A549 (cell line): ENCODE results near the gene TTC34. TPM values are rescaled to one million over a fixed set of nuclear protein-coding genes. Genes with fewer than 3 reads are reported as not detected.

Source experiments
- ATAC-seq, 2 experiments: fragments of 200-7000 bp in 1 of 2; fragments of >200 bp in 1 of 2; cut with Nextera tagmentation in 1 of 2; cut with Tn5 transposase in 1 of 2; 3 replicates each; pipeline versions ENCODE4 v1.8.0 to v1.9.1; 2018 to 2020; ENCODE audit warnings: mild to moderate bottlenecking in 1 of 2, moderate library complexity in 1 of 2
- CTCF ChIA-PET: fragments of 300-600 bp; sonication (Branson Sonifier 250); formaldehyde crosslinking; extraction: SDS; loops from one replicate; lab custom pipeline; 2021; ENCODE audit warnings: antibody characterized with exemption, inconsistent platforms; lab: Yijun Ruan, JAX
- POLR2A ChIA-PET: fragments of 350-600 bp; formaldehyde crosslinking; extraction: SDS; loops from one replicate; lab custom pipeline; 2021; ENCODE audit warnings: antibody characterized with exemption, inconsistent platforms; lab: Yijun Ruan, JAX
- DNase-seq, 2 experiments: peaks; one replicate each; pipeline versions ENCODE4 v3.0.0 to v3.0.0-alpha.2; 2011 to 2016; ENCODE audit warnings: low read depth in 1 of 2, low spot score in 1 of 2
- FAIRE-seq: peaks from 2 replicates; lab custom pipeline; 2011; peaks lifted over from hg19 to GRCh38; lab: Jason Lieb, UNC
- H3K27ac ChIP-seq, 2 experiments: fragments of >200 bp; sonication (Bioruptor Twin); formaldehyde crosslinking; 3 replicates each; pipeline ENCODE4 v1.5.1; 2016 to 2017
- H3K4me1 ChIP-seq: fragments of >200 bp; sonication (Bioruptor Twin); formaldehyde crosslinking; 3 replicates; pipeline ENCODE4 v1.6.1; 2016
- H3K4me2 ChIP-seq: fragments of >200 bp; sonication (Bioruptor Twin); formaldehyde crosslinking; 3 replicates; pipeline ENCODE4 v1.6.1; 2016
- H3K4me3 ChIP-seq: fragments of >200 bp; sonication (Bioruptor Twin); formaldehyde crosslinking; 3 replicates; pipeline ENCODE4 v1.5.1; 2016
- H3K9me3 ChIP-seq: fragments of >200 bp; sonication (Bioruptor Twin); formaldehyde crosslinking; 3 replicates; pipeline ENCODE4 v1.6.1; 2016
- BHLHE40 ChIP-seq: IDR thresholded peaks from 2 replicates; pipeline ENCODE4 v1.6.1; 2012; ENCODE audit warnings: low read depth, low read length, inconsistent platforms
- CBX2 ChIP-seq: fragments of 200-600 bp; sonication (generic); IDR thresholded peaks from 2 replicates; pipeline ENCODE4 v1.6.1; 2016; ENCODE audit warnings: low read depth, mild to moderate bottlenecking, borderline replicate concordance
- CHD2 ChIP-seq: fragments of 150-350 bp; IDR thresholded peaks from 2 replicates; pipeline ENCODE4 v1.6.1; 2014; ENCODE audit warnings: low read length; ENCODE audit not compliant: partially characterized antibody
- CHD4 ChIP-seq: fragments of 200-600 bp; sonication (generic); IDR thresholded peaks from 2 replicates; pipeline ENCODE4 v1.6.1; 2016; ENCODE audit warnings: antibody characterized with exemption, mild to moderate bottlenecking, borderline replicate concordance
- EHF ChIP-seq: fragments of 250-450 bp; sonication (Bioruptor Pico); IDR thresholded peaks from 2 replicates; pipeline ENCODE4 v1.5.0; 2020; ENCODE audit warnings: mild to moderate bottlenecking
- EP300 ChIP-seq, 2 experiments: fragments of >200 bp; sonication (Bioruptor Twin); formaldehyde crosslinking; IDR thresholded peaks; 2 replicates in 1 of 2; 3 replicates in 1 of 2; pipeline ENCODE4 v1.6.1; 2016 to 2017
- FOSL2 ChIP-seq, 2 experiments: fragments of 450-650 bp in 1 of 2; fragments of >200 bp in 1 of 2; sonication (Bioruptor Twin) in 1 of 2; formaldehyde crosslinking; IDR thresholded peaks; 2 replicates each; pipeline versions ENCODE4 v1.5.0 to v1.6.1; 2016 to 2020; ENCODE audit warnings: mild to moderate bottlenecking in 1 of 2, moderate library complexity in 1 of 2
- FOXS1 ChIP-seq: fragments of 250-450 bp; sonication (Bioruptor Pico); IDR thresholded peaks from 2 replicates; pipeline ENCODE4 v1.5.0; 2020; ENCODE audit warnings: mild to moderate bottlenecking, moderate library complexity
- HEYL ChIP-seq: fragments of 250-450 bp; sonication (Bioruptor Pico); IDR thresholded peaks from 2 replicates; pipeline ENCODE4 v1.8.0; 2021; ENCODE audit warnings: mild to moderate bottlenecking, moderate library complexity
- HOXA7 ChIP-seq: fragments of 250-450 bp; sonication (Bioruptor Pico); IDR thresholded peaks from 2 replicates; pipeline ENCODE4 v1.5.0; 2020; ENCODE audit warnings: mild to moderate bottlenecking, moderate library complexity
- HOXB5 ChIP-seq: fragments of 250-450 bp; sonication (Bioruptor Pico); IDR thresholded peaks from 2 replicates; pipeline ENCODE4 v1.5.0; 2020; ENCODE audit warnings: mild to moderate bottlenecking, moderate library complexity
- MAZ ChIP-seq: fragments of 150-350 bp; IDR thresholded peaks from 2 replicates; pipeline ENCODE4 v1.6.1; 2014; ENCODE audit warnings: antibody characterized with exemption, low read depth, low read length, borderline replicate concordance
- MYC ChIP-seq: IDR thresholded peaks from 2 replicates; pipeline ENCODE4 v1.6.1; 2012; ENCODE audit warnings: mild to moderate bottlenecking, inconsistent platforms, low read length, improper control_type of control experiment, borderline replicate concordance
- RCOR1 ChIP-seq: fragments of 150-350 bp; IDR thresholded peaks from 2 replicates; pipeline ENCODE4 v1.6.1; 2014; ENCODE audit warnings: antibody characterized with exemption, low read length, low read depth
- ZFP36 ChIP-seq: fragments of 450-650 bp; IDR thresholded peaks from 2 replicates; pipeline ENCODE4 v1.6.1; 2014; ENCODE audit warnings: borderline replicate concordance; ENCODE audit not compliant: partially characterized antibody
- ZNF302 ChIP-seq: fragments of 250-450 bp; sonication (Bioruptor Pico); IDR thresholded peaks from 2 replicates; pipeline ENCODE4 v1.9.0; 2021; ENCODE audit warnings: inconsistent platforms, mild to moderate bottlenecking, moderate library complexity
- WGBS: methylation state at CpG from one replicate; pipeline ENCODE4 v1.1.6; 2017; ENCODE audit errors: missing lambda C conversion rate; 5-methylcytosine and 5-hydroxymethylcytosine counted together
- polyA plus RNA-seq, 4 experiments: library from polyadenylated mRNA; depleted of rRNA in 3 of 4; stranded (reverse); fragments of >200 nt; fragmentation: RNase III in 1 of 4; extraction: RNeasy Plus Mini Kit Qiagen cat#74134 plus additional on column Dnase treatment in 1 of 4; gene quantifications; 2 replicates in 3 of 4; 3 replicates in 1 of 4; pipeline ENCODE4 v1.2.3, GENCODE V29; 2011 to 2017
- TF ChIP-seq, protein P1 (sequence below): IDR thresholded peaks from 2 replicates; pipeline ENCODE4 v1.6.1; 2012
- TF ChIP-seq, protein P2 (sequence below): fragments of >200 bp; sonication (Bioruptor Twin); formaldehyde crosslinking; IDR thresholded peaks from 3 replicates; pipeline ENCODE4 v1.6.1; 2016
- TF ChIP-seq, protein P3 (sequence below): IDR thresholded peaks from 2 replicates; pipeline ENCODE4 v1.6.1; 2012
- TF ChIP-seq, protein P4 (sequence below): fragments of 250-450 bp; sonication (Bioruptor Pico); IDR thresholded peaks from 2 replicates; pipeline ENCODE4 v1.5.0; 2021; ENCODE audit warnings: mild to moderate bottlenecking, moderate library complexity, borderline replicate concordance
- TF ChIP-seq, protein P5 (sequence below): fragments of 200-600 bp; sonication (generic); IDR thresholded peaks from 2 replicates; pipeline ENCODE4 v1.6.1; 2016; ENCODE audit warnings: antibody characterized with exemption, mild to moderate bottlenecking, moderate library complexity

The TTC34 gene
- polyA plus RNA-seq, 2 of the 4 experiments (the other 2 are of a cell fraction) = 0.04 to 0.05 TPM

DNA sequence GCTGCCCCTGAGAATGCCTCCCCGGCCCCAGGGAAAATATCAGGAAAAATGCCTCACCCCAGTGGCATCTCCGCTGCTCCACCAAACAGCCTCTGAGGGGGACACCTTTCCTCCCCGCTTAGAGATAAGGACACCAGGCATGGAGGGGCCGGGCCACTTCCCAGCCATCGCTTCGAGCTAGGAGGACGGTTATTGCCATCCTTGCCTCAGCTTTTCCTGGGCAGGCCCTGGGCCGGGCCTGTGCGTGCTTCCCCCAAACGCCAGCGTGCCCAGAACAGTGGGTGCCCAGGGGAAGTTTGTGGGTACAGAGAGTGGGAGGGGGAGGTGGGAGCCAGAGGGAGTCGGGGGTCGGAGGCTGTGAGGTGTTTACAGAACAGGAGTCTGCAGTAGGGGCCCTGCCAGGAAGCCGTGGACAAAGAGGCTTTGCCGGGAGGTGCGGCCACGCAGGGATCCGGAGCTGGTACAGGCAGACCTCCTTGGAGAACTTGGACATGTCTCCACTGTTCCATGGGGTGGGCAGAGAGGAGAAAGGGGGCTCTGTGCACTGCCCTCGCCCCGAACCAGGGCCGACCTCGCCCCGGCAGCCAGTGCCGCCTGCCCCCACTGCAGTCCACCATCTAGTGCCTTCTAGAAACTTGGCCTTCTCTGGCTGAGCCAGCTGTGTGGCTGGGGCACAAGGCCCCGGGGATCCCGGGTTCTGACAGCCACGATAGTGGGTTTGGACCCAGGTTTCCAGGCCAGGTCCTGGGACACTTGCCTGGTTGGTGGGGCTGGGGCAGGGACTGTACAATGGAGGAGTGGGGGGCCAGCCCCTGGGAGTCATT is 33.5 kb upstream of the TTC34 start (continued):
- TF ChIP-seq, protein P1, sequence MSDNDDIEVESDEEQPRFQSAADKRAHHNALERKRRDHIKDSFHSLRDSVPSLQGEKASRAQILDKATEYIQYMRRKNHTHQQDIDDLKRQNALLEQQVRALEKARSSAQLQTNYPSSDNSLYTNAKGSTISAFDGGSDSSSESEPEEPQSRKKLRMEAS = no peak
- no peak for TF ChIP-seq ZFP36
- no peak for TF ChIP-seq HOXB5
- TF ChIP-seq MYC = no peak
- TF ChIP-seq EP300 (IDR thresholded peaks at IDR 0.05) = no peak
- TF ChIP-seq EHF (CRISPR knock-in tag) = no peak
- no peak for TF ChIP-seq CHD4
- no peak for TF ChIP-seq MAZ
- no peak for TF ChIP-seq CBX2
- TF ChIP-seq CHD2 = no peak
- TF ChIP-seq HEYL (CRISPR knock-in tag) = no peak

DNA sequence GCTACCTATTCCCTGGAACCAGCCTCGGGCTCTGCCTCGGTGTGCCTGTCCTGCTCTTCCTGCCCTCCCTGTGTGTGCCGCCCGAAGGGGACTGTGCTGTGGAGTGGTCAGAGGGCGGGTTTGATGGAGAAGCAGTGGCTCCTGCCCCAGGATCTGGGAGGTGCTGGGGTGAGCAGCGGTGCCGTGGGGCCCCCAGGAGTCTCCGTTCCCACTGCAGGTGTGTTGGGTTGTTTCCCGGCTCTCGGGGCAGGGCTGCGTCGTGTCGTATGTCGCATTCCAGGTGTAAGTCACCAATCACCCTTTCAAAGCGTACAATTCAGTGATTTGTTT is 32.6 kb upstream of the TTC34 start:
- H3K4me3 ChIP-seq = no peak overlapping the region
- no peak for ATAC-seq
- no peaks in the 10 kb centered on the region for H3K9me3 ChIP-seq
- ChIA-PET POLR2A (no interaction called here), CTCF (interaction anchor here (1.1 kb wide), 1 partner anchor 18 kb away, joined by 3 read pairs; no protein-coding TSS in a partner anchor)
- no peak overlapping the region for H3K27ac ChIP-seq
- no peaks in the 10 kb centered on the region for H3K4me1 ChIP-seq
- FAIRE-seq = no peak
- H3K4me2 ChIP-seq = no peak overlapping the region
- 74% methylated on average over 6 of the region's 15 CpGs for WGBS
- TF ChIP-seq RCOR1 = no peak
- no peak for TF ChIP-seq HOXA7 (CRISPR knock-in tag)
- no peak for TF ChIP-seq CHD4
- no peak for TF ChIP-seq ZNF302 (CRISPR knock-in tag)
- no peak for TF ChIP-seq FOSL2 (IDR thresholded peaks at IDR 0.05)
- no peak for TF ChIP-seq FOSL2 (CRISPR knock-in tag; IDR thresholded peaks at IDR 0.05)
- no peak for TF ChIP-seq BHLHE40
- no peak for TF ChIP-seq FOXS1
- TF ChIP-seq, protein P2, sequence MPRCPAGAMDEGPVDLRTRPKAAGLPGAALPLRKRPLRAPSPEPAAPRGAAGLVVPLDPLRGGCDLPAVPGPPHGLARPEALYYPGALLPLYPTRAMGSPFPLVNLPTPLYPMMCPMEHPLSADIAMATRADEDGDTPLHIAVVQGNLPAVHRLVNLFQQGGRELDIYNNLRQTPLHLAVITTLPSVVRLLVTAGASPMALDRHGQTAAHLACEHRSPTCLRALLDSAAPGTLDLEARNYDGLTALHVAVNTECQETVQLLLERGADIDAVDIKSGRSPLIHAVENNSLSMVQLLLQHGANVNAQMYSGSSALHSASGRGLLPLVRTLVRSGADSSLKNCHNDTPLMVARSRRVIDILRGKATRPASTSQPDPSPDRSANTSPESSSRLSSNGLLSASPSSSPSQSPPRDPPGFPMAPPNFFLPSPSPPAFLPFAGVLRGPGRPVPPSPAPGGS = no peak
- TF ChIP-seq HEYL (CRISPR knock-in tag) = no peak
- TF ChIP-seq, protein P3, sequence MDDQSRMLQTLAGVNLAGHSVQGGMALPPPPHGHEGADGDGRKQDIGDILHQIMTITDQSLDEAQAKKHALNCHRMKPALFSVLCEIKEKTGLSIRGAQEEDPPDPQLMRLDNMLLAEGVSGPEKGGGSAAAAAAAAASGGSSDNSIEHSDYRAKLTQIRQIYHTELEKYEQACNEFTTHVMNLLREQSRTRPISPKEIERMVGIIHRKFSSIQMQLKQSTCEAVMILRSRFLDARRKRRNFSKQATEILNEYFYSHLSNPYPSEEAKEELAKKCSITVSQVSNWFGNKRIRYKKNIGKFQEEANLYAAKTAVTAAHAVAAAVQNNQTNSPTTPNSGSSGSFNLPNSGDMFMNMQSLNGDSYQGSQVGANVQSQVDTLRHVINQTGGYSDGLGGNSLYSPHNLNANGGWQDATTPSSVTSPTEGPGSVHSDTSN = no peak
- TF ChIP-seq, protein P4, sequence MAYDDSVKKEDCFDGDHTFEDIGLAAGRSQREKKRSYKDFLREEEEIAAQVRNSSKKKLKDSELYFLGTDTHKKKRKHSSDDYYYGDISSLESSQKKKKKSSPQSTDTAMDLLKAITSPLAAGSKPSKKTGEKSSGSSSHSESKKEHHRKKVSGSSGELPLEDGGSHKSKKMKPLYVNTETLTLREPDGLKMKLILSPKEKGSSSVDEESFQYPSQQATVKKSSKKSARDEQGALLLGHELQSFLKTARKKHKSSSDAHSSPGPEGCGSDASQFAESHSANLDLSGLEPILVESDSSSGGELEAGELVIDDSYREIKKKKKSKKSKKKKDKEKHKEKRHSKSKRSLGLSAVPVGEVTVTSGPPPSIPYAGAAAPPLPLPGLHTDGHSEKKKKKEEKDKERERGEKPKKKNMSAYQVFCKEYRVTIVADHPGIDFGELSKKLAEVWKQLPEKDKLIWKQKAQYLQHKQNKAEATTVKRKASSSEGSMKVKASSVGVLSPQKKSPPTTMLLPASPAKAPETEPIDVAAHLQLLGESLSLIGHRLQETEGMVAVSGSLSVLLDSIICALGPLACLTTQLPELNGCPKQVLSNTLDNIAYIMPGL = no peak
- TF ChIP-seq, protein P5, sequence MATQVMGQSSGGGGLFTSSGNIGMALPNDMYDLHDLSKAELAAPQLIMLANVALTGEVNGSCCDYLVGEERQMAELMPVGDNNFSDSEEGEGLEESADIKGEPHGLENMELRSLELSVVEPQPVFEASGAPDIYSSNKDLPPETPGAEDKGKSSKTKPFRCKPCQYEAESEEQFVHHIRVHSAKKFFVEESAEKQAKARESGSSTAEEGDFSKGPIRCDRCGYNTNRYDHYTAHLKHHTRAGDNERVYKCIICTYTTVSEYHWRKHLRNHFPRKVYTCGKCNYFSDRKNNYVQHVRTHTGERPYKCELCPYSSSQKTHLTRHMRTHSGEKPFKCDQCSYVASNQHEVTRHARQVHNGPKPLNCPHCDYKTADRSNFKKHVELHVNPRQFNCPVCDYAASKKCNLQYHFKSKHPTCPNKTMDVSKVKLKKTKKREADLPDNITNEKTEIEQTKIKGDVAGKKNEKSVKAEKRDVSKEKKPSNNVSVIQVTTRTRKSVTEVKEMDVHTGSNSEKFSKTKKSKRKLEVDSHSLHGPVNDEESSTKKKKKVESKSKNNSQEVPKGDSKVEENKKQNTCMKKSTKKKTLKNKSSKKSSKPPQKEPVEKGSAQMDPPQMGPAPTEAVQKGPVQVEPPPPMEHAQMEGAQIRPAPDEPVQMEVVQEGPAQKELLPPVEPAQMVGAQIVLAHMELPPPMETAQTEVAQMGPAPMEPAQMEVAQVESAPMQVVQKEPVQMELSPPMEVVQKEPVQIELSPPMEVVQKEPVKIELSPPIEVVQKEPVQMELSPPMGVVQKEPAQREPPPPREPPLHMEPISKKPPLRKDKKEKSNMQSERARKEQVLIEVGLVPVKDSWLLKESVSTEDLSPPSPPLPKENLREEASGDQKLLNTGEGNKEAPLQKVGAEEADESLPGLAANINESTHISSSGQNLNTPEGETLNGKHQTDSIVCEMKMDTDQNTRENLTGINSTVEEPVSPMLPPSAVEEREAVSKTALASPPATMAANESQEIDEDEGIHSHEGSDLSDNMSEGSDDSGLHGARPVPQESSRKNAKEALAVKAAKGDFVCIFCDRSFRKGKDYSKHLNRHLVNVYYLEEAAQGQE = no peak
- no peak for DNase-seq
